Uterus (tissue), 2 donors: ENCODE measurements around the gene ADGRD1.

Experiments used
- CTCF ChIP-seq, 4 experiments: fragments of 200-600 bp in 2 of 4; fragments of 450-650 bp in 2 of 4; sonication (generic) in 2 of 4; IDR thresholded peaks; one replicate each; pipeline ENCODE4 v1.5.1; 2016 to 2019; ENCODE audit warnings: antibody characterized with exemption in 4 of 4, mild to moderate bottlenecking in 2 of 4, moderate library complexity in 1 of 4
- POLR2A ChIP-seq, 2 donors: fragments of 450-650 bp; IDR thresholded peaks; one replicate each; pipeline ENCODE4 v1.6.1; 2016; ENCODE audit warnings: antibody characterized with exemption in 2 of 2, mild to moderate bottlenecking in 1 of 2, moderate library complexity in 1 of 2

DNA sequence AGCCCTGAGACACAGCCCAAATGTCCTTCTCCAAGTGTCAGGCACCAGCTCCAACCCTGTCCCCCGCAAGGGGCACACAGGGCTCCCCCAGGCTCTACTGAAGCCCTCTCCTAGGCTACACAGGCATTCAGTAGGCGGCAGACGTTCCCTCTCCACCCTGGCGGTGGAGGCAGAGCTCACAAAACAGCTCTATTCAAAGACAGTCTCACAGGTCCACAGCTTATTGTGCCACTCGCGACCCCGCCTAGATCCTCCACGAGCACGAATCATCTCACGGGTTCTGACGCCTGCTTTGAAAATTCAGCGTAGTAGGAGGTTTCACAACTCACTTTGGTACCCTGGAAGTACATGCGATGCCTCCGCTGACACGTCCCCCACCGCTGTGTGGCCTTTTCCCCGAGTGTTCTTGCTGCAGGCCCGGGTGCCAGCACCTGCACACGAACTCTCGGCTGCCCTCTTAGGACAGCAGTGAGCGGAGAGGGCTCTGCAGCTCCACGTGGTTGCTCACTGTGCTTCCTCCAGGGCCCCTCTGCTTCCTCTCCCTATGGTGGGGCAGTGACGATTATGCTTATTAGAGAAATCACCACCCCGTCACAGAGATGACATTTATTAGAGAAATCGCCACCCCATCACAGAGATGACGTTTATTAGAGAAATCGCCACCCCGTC is 78.5 kb downstream of the ADGRD1 start:
- TF ChIP-seq CTCF (IDR thresholded peaks at IDR 0.05) (no peak), POLR2A (IDR thresholded peaks at IDR 0.05) (no peak)
